ENCODE measurements around the gene BCAR1. TPM values are rescaled to one million over a fixed set of nuclear protein-coding genes. Genes with fewer than 3 reads are reported as not detected.
"Not testable (repeated sequence)": the region's sequence is repeated elsewhere in the genome, so short reads cannot be mapped to it uniquely, and the experiment has no call there.

BCAR1 gene
- total RNA-seq, 1 experiment from 2014 or later, result 9.2 TPM

DNA sequence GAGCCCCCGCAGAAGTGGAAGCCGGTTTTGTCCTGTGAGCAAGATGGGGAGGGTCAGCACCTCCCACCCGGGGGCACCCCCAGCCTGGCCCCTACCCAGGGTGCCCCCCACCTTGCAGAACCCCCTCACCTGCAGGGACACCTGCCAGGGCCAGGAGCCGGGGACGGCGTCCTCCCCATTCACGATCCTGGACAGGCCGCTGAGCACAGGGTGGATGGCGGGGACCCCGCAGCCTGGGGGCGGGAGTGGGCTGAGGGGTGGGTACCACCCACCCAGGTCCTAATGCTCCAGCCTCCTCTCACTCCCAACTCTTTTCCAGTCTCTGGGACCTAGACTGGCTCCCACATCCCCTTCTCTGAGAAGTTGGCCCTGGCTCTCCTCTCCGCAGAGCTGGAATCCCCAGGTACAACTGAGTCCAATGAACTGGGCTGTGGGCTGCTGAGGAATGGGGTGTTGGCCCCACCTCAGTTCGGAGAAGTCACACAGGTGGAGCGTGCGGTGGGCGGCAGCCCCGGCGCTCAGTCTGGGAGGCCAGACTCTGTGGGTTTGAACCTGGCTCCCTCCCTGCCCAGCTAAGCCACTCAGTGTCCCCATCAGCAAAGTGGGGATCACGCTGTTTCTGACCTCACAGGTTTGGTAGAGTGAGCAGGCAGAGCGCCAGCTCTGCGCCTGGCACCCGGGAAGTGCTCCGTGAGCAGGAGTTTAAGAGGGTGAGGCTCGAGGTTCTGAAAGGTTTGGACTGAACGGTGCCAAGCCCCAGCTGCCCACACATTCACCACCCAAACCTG lies 45.3 kb downstream of the BCAR1 start:
- not testable (repeated sequence) for H3K36me3 ChIP-seq (ENCODE audit: insufficient read depth, low read length); H3K4me1 ChIP-seq (ENCODE audit: low read length); H4K20me1 ChIP-seq (ENCODE audit: insufficient read depth, low read depth, low read length); H3K27ac ChIP-seq (ENCODE audit: low read length); H3K27me3 ChIP-seq (ENCODE audit: low read length); H3K4me3 ChIP-seq (ENCODE audit: low read length); H3K4me2 ChIP-seq (ENCODE audit: low read depth, low read length, poor library complexity, severe bottlenecking); H2AFZ ChIP-seq (ENCODE audit: low read length); DNase-seq; H3K9me2 ChIP-seq (replicated peaks; ENCODE audit: insufficient read depth, low read length); H3K9ac ChIP-seq (ENCODE audit: low read length); H3K9me3 ChIP-seq (ENCODE audit: low read length); H3K79me2 ChIP-seq (ENCODE audit: low read length)

DNA sequence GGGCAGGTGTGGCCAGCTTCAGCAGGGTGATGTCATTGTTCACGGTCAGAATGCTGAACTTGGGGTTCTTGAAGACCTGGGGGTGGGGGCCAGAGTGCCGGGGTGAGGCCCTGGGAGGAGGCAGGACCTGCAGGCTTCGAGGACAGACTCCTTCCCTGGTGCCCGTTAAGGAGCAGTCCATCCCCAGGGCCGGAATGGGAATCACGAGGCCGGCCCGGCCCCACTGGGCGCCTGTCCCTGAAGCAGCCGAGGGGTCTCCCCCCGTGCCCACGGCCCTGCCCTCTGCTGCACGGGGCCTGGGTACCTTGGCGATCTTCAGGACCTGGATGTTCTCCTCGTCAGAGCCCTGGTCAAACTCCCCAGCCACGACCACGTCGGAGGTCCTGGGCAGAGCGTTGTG lies 46.0 kb downstream of the BCAR1 start:
- not testable (repeated sequence) for H3K27me3 ChIP-seq (ENCODE audit: low read length); H3K27ac ChIP-seq (ENCODE audit: low read length); H3K9me3 ChIP-seq (ENCODE audit: low read length); H4K20me1 ChIP-seq (ENCODE audit: insufficient read depth, low read depth, low read length); H3K9ac ChIP-seq (ENCODE audit: low read length); DNase-seq; H3K79me2 ChIP-seq (ENCODE audit: low read length); H3K4me1 ChIP-seq (ENCODE audit: low read length); H3K36me3 ChIP-seq (ENCODE audit: insufficient read depth, low read length); H2AFZ ChIP-seq (ENCODE audit: low read length); H3K4me3 ChIP-seq (ENCODE audit: low read length); H3K4me2 ChIP-seq (ENCODE audit: low read depth, low read length, poor library complexity, severe bottlenecking); H3K9me2 ChIP-seq (replicated peaks; ENCODE audit: insufficient read depth, low read length)

DNA sequence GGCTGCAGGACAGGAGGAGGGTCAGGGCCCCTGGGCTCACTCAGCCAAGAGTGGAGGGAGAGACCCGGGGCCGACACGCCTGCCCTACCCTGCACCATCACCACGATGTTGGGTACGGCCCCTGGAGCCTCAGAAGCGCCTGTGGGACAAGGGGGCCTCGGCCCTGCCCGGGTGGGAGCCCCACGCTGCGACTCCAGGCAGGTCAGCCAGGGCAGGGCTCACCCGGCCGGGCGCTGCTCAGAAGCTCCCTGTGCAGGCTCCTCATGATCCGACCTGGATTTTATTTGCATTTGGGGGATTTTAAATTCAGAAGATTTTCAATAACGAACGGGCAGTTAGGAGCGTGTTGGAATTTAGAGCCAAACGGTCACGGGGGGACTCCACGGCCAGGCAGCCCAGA lies 46.5 kb downstream of the BCAR1 start:
- not testable (repeated sequence) for H3K4me3 ChIP-seq (ENCODE audit: low read length); H3K4me2 ChIP-seq (ENCODE audit: low read depth, low read length, poor library complexity, severe bottlenecking); H3K9me2 ChIP-seq (replicated peaks; ENCODE audit: insufficient read depth, low read length); H3K27me3 ChIP-seq (ENCODE audit: low read length); H3K4me1 ChIP-seq (ENCODE audit: low read length); H3K79me2 ChIP-seq (ENCODE audit: low read length); H4K20me1 ChIP-seq (ENCODE audit: insufficient read depth, low read depth, low read length); H3K27ac ChIP-seq (ENCODE audit: low read length); H3K36me3 ChIP-seq (ENCODE audit: insufficient read depth, low read length); DNase-seq; H2AFZ ChIP-seq (ENCODE audit: low read length); H3K9ac ChIP-seq (ENCODE audit: low read length); H3K9me3 ChIP-seq (ENCODE audit: low read length)

DNA sequence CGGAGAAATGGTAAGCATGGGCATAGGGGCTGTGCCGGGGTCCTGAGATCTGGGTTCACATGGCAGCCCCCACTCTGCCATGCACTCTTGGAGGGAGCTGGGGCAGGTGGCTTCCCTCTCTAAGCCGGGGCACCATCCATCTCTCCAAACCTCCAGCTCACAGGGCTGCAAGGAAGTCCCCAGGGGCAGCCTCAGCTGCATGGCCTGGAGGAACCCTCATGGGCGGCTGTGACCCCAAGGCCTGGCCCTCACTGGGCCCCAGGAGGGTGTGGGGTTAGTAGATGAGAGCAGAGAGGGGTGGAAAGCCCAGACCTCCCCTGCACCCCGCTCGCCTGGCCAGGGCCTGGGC lies 47.0 kb downstream of the BCAR1 start:
- Histone ChIP-seq H2AFZ (ENCODE audit: low read length) (no peak overlapping the region), H3K27me3 (ENCODE audit: low read length) (no peaks in the 10 kb centered on the region), H3K27ac (ENCODE audit: low read length) (no peak overlapping the region), H3K4me1 (ENCODE audit: low read length) (peaks cover 6% of the 10 kb centered on the region), H3K79me2 (ENCODE audit: low read length) (no peaks in the 10 kb centered on the region), H3K4me2 (ENCODE audit: low read depth, low read length, poor library complexity, severe bottlenecking) (no peak overlapping the region), H4K20me1 (ENCODE audit: insufficient read depth, low read depth, low read length) (no peaks in the 10 kb centered on the region), H3K4me3 (ENCODE audit: low read length) (no peak overlapping the region), H3K36me3 (ENCODE audit: insufficient read depth, low read length) (no peaks in the 10 kb centered on the region), H3K9me3 (ENCODE audit: low read length) (no peaks in the 10 kb centered on the region), H3K9ac (ENCODE audit: low read length) (no peak overlapping the region), H3K9me2 (replicated peaks; ENCODE audit: insufficient read depth, low read length) (no peaks in the 10 kb centered on the region)
- no peak for DNase-seq

DNA sequence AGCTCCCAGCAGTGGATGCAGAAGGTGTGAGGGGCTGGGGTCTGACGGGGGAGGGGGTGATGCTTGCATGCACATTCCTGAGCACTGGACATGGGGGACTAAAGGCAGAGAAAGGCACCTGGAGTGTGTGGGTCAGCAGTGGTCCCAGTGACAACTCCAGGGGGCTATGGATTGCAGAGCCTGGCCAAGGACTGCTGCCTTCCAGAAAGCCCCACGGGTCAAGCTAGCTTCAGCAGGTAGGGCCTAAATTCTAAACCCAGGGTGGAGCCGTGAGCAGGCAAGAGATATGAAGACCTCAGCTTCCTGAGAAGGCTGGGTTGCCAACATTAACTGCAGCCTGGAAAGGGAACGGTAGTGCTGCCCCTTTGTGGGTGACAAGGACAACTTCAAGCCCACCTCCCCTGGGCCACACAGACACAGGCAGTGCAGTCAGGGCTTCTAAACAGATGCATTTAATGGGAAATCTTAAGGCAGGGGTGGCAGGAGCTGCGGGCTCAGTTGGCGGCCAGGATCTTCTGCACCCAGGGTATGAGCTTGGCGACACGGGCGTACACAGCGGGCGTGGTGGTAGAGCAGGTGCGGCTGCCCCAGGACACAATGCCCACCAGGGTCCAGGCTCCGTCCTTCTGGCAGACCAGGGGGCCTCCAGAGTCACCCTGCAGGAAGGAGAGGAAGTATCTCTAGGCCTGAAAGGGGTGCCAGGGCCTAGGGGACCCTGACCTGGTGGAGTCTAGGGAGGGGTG lies 47.6 kb downstream of the BCAR1 start:
- H3K4me2 ChIP-seq (ENCODE audit: low read depth, low read length, poor library complexity, severe bottlenecking), result no peak overlapping the region
- no peaks in the 10 kb centered on the region for H4K20me1 ChIP-seq (ENCODE audit: insufficient read depth, low read depth, low read length)
- no peak overlapping the region for H3K27ac ChIP-seq (ENCODE audit: low read length)
- no peaks in the 10 kb centered on the region for H3K9me3 ChIP-seq (ENCODE audit: low read length)
- H3K27me3 ChIP-seq (ENCODE audit: low read length), result no peaks in the 10 kb centered on the region
- H3K4me1 ChIP-seq (ENCODE audit: low read length), result peaks cover 6% of the 10 kb centered on the region
- H3K36me3 ChIP-seq (ENCODE audit: insufficient read depth, low read length), result no peaks in the 10 kb centered on the region
- H3K9ac ChIP-seq (ENCODE audit: low read length), result no peak overlapping the region
- no peaks in the 10 kb centered on the region for H3K9me2 ChIP-seq (replicated peaks; ENCODE audit: insufficient read depth, low read length)
- no peak overlapping the region for H3K4me3 ChIP-seq (ENCODE audit: low read length)
- no peak for DNase-seq
- H3K79me2 ChIP-seq (ENCODE audit: low read length), result no peaks in the 10 kb centered on the region
- H2AFZ ChIP-seq (ENCODE audit: low read length), result no peak overlapping the region

DNA sequence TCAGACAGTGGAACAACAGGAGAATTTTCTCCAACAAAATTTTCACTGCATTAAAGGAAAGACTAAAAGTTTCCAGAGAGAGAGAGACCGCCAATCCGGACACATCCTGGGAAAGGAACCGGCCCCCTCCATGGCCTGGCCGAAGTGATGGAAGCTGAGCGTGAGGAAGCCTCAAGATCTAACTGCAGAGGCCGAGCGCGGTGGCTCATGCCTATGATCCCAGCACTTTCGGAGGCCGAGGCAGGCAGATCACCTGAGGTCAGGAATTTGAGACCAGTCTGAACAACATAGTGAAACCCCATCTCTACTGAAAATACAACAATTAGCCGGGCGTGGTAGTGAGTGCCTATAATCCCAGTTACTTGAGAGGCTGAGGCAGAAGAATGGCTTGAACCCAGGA lies 48.3 kb downstream of the BCAR1 start:
- Histone ChIP-seq H3K79me2 (ENCODE audit: low read length) (no peaks in the 10 kb centered on the region), H3K9me3 (ENCODE audit: low read length) (no peaks in the 10 kb centered on the region), H3K4me2 (ENCODE audit: low read depth, low read length, poor library complexity, severe bottlenecking) (no peak overlapping the region), H3K9ac (ENCODE audit: low read length) (no peak overlapping the region), H3K27ac (ENCODE audit: low read length) (no peak overlapping the region), H4K20me1 (ENCODE audit: insufficient read depth, low read depth, low read length) (no peaks in the 10 kb centered on the region), H3K27me3 (ENCODE audit: low read length) (no peaks in the 10 kb centered on the region), H3K36me3 (ENCODE audit: insufficient read depth, low read length) (no peaks in the 10 kb centered on the region), H2AFZ (ENCODE audit: low read length) (no peak overlapping the region), H3K9me2 (replicated peaks; ENCODE audit: insufficient read depth, low read length) (no peaks in the 10 kb centered on the region), H3K4me3 (ENCODE audit: low read length) (no peak overlapping the region), H3K4me1 (ENCODE audit: low read length) (peaks cover 6% of the 10 kb centered on the region)
- DNase-seq, result no peak

DNA sequence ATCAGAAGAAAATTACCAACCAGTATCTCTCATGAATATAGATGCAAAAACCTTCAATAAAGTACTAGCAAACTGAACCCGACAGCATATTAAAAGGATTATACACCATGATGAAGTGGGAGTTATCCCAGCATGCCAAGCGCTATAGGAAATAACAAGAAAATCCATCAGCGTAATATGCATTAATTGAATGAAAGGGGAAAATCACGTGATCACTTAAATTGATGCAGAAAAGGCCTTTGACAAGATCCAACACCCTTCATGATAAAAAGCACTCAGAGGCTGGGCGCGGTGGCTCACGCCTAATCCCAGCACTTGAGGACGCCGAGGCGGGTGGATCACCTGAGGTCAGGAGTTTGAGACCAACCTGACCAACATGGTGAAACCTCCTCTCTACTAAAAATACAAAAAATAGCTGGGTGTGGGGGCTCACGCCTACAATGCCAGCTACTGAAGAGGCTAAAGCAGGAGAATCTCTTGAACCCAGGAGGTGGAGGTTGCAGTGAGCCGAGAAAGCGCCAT lies 49.3 kb downstream of the BCAR1 start:
- H2AFZ ChIP-seq (ENCODE audit: low read length), result no peak overlapping the region
- no peak overlapping the region for H3K27ac ChIP-seq (ENCODE audit: low read length)
- no peak for DNase-seq
- peaks cover 7% of the 10 kb centered on the region for H3K4me1 ChIP-seq (ENCODE audit: low read length)
- H3K27me3 ChIP-seq (ENCODE audit: low read length), result no peaks in the 10 kb centered on the region
- no peaks in the 10 kb centered on the region for H3K36me3 ChIP-seq (ENCODE audit: insufficient read depth, low read length)
- no peaks in the 10 kb centered on the region for H3K79me2 ChIP-seq (ENCODE audit: low read length)
- H3K4me2 ChIP-seq (ENCODE audit: low read depth, low read length, poor library complexity, severe bottlenecking), result no peak overlapping the region
- no peaks in the 10 kb centered on the region for H3K9me2 ChIP-seq (replicated peaks; ENCODE audit: insufficient read depth, low read length)
- H4K20me1 ChIP-seq (ENCODE audit: insufficient read depth, low read depth, low read length), result no peaks in the 10 kb centered on the region
- no peak overlapping the region for H3K4me3 ChIP-seq (ENCODE audit: low read length)
- H3K9ac ChIP-seq (ENCODE audit: low read length), result no peak overlapping the region
- no peaks in the 10 kb centered on the region for H3K9me3 ChIP-seq (ENCODE audit: low read length)

DNA sequence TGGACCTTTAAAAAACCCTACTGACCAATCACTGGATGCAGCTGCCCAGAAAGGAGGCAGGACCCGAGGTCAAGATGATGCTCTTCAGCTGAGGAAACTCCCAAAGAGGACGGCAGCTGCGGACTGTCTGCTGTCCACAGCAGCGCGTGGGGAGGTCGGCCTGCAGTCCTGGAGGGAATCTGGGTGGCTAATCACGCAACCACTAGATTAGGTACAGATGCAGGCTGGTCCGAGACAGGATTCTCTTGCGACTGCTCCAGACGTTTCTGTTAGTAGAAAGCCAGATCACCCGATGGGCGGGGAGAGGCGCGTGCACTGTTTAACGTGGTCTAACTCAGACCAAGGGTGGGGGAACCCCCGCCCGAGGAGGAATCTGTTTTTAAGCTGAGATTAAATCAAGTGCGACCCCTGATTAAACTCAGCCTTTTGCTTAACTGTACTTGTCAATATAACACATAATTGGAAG lies 53.3 kb downstream of the BCAR1 start:
- no peak overlapping the region for H3K27ac ChIP-seq (ENCODE audit: low read length)
- no peaks in the 10 kb centered on the region for H3K36me3 ChIP-seq (ENCODE audit: insufficient read depth, low read length)
- no peak overlapping the region for H3K9ac ChIP-seq (ENCODE audit: low read length)
- H3K9me3 ChIP-seq (ENCODE audit: low read length), result no peaks in the 10 kb centered on the region
- no peaks in the 10 kb centered on the region for H4K20me1 ChIP-seq (ENCODE audit: insufficient read depth, low read depth, low read length)
- H3K27me3 ChIP-seq (ENCODE audit: low read length), result no peaks in the 10 kb centered on the region
- no peaks in the 10 kb centered on the region for H3K9me2 ChIP-seq (replicated peaks; ENCODE audit: insufficient read depth, low read length)
- H3K79me2 ChIP-seq (ENCODE audit: low read length), result no peaks in the 10 kb centered on the region
- no peak overlapping the region for H3K4me3 ChIP-seq (ENCODE audit: low read length)
- H3K4me1 ChIP-seq (ENCODE audit: low read length), result peaks cover 11% of the 10 kb centered on the region
- no peak for DNase-seq
- H2AFZ ChIP-seq (ENCODE audit: low read length), result no peak overlapping the region
- no peak overlapping the region for H3K4me2 ChIP-seq (ENCODE audit: low read depth, low read length, poor library complexity, severe bottlenecking)

All from Karpas-422 (cell line).